Mesenchymal stem cell (in vitro differentiated cells and primary cell): Measurements from ENCODE around the gene NPTXR.
"Not testable (repeated sequence)": the region's sequence is repeated elsewhere in the genome, so short reads cannot be mapped to it uniquely, and the experiment has no call there.

Experiments used
- DNase-seq: peaks from one replicate; pipeline ENCODE4 v3.0.0-alpha.2; 2013
- H2AFZ ChIP-seq: one replicate; pipeline ENCODE4 v1.6.1; 2013; ENCODE audit warnings: low read depth, mild to moderate bottlenecking, control low read depth, inconsistent platforms, low read length, moderate library complexity
- H2AK5ac ChIP-seq: 2 replicates; pipeline ENCODE4 v1.6.1; 2013; ENCODE audit warnings: low read length, moderate library complexity, mild to moderate bottlenecking, inconsistent platforms; ENCODE audit not compliant: severe bottlenecking
- H2BK120ac ChIP-seq: one replicate; pipeline ENCODE4 v1.6.1; 2013; ENCODE audit warnings: low read depth, mild to moderate bottlenecking, inconsistent platforms, low read length, moderate library complexity
- H2BK12ac ChIP-seq, 2 experiments: one replicate each; pipeline ENCODE4 v1.6.1; 2013; ENCODE audit warnings: inconsistent platforms in 2 of 2, low read length in 2 of 2, mild to moderate bottlenecking in 2 of 2, moderate library complexity in 2 of 2, control low read depth in 1 of 2
- H2BK15ac ChIP-seq: one replicate; pipeline ENCODE4 v1.6.1; 2013; ENCODE audit warnings: mild to moderate bottlenecking, low read depth, inconsistent platforms; ENCODE audit not compliant: poor library complexity, severe bottlenecking
- H2BK5ac ChIP-seq: 2 replicates; pipeline ENCODE4 v1.6.1; 2013; ENCODE audit warnings: low read depth, mild to moderate bottlenecking, low read length, control low read depth, inconsistent platforms; ENCODE audit not compliant: poor library complexity, severe bottlenecking
- H3K14ac ChIP-seq, 2 experiments: one replicate each; pipeline ENCODE4 v1.6.1; 2013; ENCODE audit warnings: inconsistent platforms in 2 of 2, low read length in 2 of 2, control low read depth in 1 of 2, mild to moderate bottlenecking in 1 of 2, moderate library complexity in 1 of 2
- H3K18ac ChIP-seq, 2 experiments: one replicate each; pipeline ENCODE4 v1.6.1; 2013; ENCODE audit warnings: inconsistent platforms in 2 of 2, low read length in 2 of 2, control low read depth in 1 of 2, low read depth in 1 of 2, mild to moderate bottlenecking in 1 of 2
- H3K23ac ChIP-seq, 2 experiments: one replicate each; pipeline ENCODE4 v1.6.1; 2013; ENCODE audit warnings: inconsistent platforms in 2 of 2, low read length in 2 of 2, mild to moderate bottlenecking in 2 of 2, moderate library complexity in 2 of 2, control low read depth in 1 of 2
- H3K27ac ChIP-seq: 2 replicates; pipeline ENCODE4 v1.5.1; 2013; ENCODE audit warnings: mild to moderate bottlenecking, moderate library complexity, low read length, control low read depth, inconsistent platforms; ENCODE audit not compliant: poor library complexity, severe bottlenecking
- H3K27me3 ChIP-seq, 2 experiments: 2 replicates each; pipeline versions ENCODE4 v1.6.1 to v1.7.0; 2013; ENCODE audit warnings: low read length in 2 of 2, mild to moderate bottlenecking in 2 of 2, moderate library complexity in 2 of 2, control low read depth in 1 of 2, inconsistent platforms in 1 of 2; ENCODE audit not compliant: control insufficient read depth in 1 of 2, insufficient read depth in 1 of 2
- H3K36me3 ChIP-seq, 2 experiments: 2 replicates each; pipeline versions ENCODE4 v1.6.1 to v1.7.0; 2013; ENCODE audit warnings: low read length in 2 of 2, control low read depth in 1 of 2, inconsistent platforms in 1 of 2, low read depth in 1 of 2, mild to moderate bottlenecking in 1 of 2; ENCODE audit not compliant: insufficient read depth in 2 of 2, control insufficient read depth in 1 of 2
- H3K4ac ChIP-seq, 2 experiments: one replicate each; pipeline ENCODE4 v1.6.1; 2013; ENCODE audit warnings: inconsistent platforms in 2 of 2, low read length in 2 of 2, mild to moderate bottlenecking in 2 of 2, moderate library complexity in 2 of 2, control low read depth in 1 of 2, low read depth in 1 of 2
- H3K4me1 ChIP-seq: 2 replicates; pipeline ENCODE4 v1.6.1; 2013; ENCODE audit warnings: low read depth, low read length, control low read depth; ENCODE audit not compliant: control insufficient read depth, insufficient read depth
- H3K4me2 ChIP-seq: 2 replicates; pipeline ENCODE4 v1.6.1; 2013; ENCODE audit warnings: low read length, mild to moderate bottlenecking, inconsistent platforms; ENCODE audit not compliant: poor library complexity, severe bottlenecking
- H3K4me3 ChIP-seq, 2 experiments: 2 replicates each; pipeline versions ENCODE4 v1.5.1 to v1.7.0; 2013; ENCODE audit warnings: low read length in 2 of 2, mild to moderate bottlenecking in 2 of 2, control low read depth in 1 of 2, low read depth in 1 of 2; ENCODE audit not compliant: insufficient read depth in 1 of 2
- H3K79me1 ChIP-seq: replicated peaks from 2 replicates; pipeline ENCODE4 v1.6.1; 2013; ENCODE audit warnings: mild to moderate bottlenecking, control low read depth, low read length, inconsistent platforms; ENCODE audit not compliant: poor library complexity, severe bottlenecking
- H3K9ac ChIP-seq: 2 replicates; pipeline ENCODE4 v1.7.0; 2013; ENCODE audit warnings: mild to moderate bottlenecking, low read length, moderate library complexity
- H3K9me3 ChIP-seq: 2 replicates; pipeline ENCODE4 v1.7.0; 2013; ENCODE audit warnings: mild to moderate bottlenecking, low read length; ENCODE audit not compliant: control insufficient read depth
- H4K8ac ChIP-seq: one replicate; pipeline ENCODE4 v1.6.1; 2013; ENCODE audit warnings: inconsistent platforms, mild to moderate bottlenecking, low read length, moderate library complexity
- H4K91ac ChIP-seq: one replicate; pipeline ENCODE4 v1.6.1; 2013; ENCODE audit warnings: mild to moderate bottlenecking, low read length, inconsistent platforms
- WGBS: methylation state at CpG from one replicate; pipeline ENCODE4 v1.1.7; 2013; ENCODE audit warnings: mixed read lengths; 5-methylcytosine and 5-hydroxymethylcytosine counted together

NPTXR gene

DNA sequence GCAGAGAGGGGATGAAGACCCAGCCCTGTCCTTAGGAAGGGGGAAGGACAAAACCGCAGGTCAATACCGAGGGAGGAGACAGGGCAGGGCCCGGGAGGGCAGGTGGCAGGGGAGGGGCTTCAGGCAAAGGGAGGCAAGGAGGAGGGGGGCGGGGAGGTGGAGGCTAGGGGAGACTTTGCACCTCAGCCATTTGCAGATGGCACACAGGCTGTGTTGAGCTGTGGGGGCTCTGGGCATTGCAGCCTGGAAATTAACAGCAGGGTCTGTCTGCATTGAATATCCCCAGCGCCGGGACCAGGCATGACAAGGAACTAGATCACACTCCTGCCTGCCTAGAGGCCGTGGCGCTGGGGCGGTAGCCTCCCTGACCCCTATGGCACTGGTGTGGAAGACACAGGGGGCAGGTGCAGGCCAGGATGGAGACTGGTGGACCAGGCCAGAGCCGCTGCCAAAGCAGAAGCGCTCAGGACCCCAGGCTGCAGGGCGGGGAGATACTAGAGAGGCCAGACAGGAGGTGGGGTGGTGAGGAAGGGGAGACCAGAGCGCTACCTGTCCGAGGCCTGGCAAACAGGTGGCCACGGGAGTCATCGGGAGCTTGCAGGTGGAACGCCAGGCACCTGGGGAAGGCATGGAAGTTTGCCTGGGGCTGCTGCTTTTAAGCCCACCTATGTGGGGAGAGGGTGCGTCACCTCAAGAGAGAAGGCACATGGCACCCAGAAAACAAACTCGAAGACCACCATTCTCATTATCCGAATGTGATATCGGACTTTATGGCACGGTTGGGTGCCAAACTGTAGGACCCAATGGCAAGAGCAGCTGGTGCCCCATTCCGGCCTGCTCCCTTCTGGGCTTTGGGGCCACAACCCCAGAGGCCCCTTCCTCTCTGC lies 16.7 kb upstream of the NPTXR start:
- Histone ChIP-seq H3K18ac (no peak overlapping the region), H3K4me3 (peak overlapping the region in 1 of 2 experiments; percentile 8), H3K4me1 (peaks cover 15% of the 10 kb centered on the region), H2AFZ (no peak overlapping the region), H3K23ac (no peak overlapping the region), H3K27ac (no peak overlapping the region), H3K36me3 (peaks cover 8 to 24% of the 10 kb centered on the region in 2 experiments), H3K79me1 (peaks cover 30% of the 10 kb centered on the region), H3K9ac (no peak overlapping the region), H3K9me3 (no peaks in the 10 kb centered on the region), H3K4ac (no peak overlapping the region), H2BK120ac (no peak overlapping the region), H4K8ac (no peak overlapping the region), H4K91ac (no peak overlapping the region), H3K14ac (no peak overlapping the region), H2BK15ac (no peak overlapping the region), H3K4me2 (no peak overlapping the region), H2BK12ac (no peak overlapping the region), H2BK5ac (no peak overlapping the region), H2AK5ac (no peak overlapping the region), H3K27me3 (peaks cover 7 to 24% of the 10 kb centered on the region in 2 experiments)
- DNase-seq = no peak
- WGBS = 83% methylated on average over 23 of the region's 23 CpGs

DNA sequence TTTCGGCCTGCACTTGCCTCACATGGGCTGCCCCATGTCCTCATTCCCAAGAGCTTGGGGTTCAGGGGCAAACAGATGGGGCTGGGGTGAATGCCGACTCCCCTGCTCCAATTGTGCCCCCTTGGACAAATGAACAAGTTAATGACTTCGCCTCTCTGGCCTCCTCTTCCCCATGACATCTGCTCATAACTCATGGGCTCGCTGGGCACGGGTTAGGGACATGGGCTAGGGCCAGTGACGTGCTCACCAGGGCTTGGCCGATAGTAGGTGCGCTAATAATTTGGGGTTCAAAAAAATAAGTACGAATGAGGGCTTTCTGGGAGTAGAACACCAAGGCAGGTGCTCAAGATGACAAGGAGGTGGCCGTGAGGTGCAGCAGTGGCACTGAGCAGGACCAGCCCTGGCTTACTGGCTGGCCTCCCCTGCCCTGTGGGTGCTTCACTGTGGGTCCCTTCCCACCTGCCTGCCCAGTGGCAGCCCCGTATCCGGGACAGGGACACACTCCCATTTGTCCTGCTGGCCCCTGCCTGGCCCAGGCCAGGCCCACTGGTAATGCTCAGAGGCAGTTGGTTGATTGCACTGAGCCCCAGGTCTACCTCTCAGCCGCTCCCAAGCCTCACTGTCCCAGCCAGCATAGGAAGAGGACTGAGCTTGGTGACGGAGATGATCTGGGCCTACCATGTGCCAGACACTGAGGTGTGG lies 15.9 kb upstream of the NPTXR start:
- H2BK5ac ChIP-seq = no peak overlapping the region
- H3K9ac ChIP-seq = no peak overlapping the region
- H3K18ac ChIP-seq = no peak overlapping the region
- H3K23ac ChIP-seq = no peak overlapping the region
- H3K79me1 ChIP-seq = peaks cover 22% of the 10 kb centered on the region
- peak overlapping the region in 1 of 2 experiments; percentile 36 for H3K14ac ChIP-seq
- H2AK5ac ChIP-seq = no peak overlapping the region
- no peak overlapping the region for H2BK12ac ChIP-seq
- H3K4me1 ChIP-seq = peaks cover 14% of the 10 kb centered on the region
- 86% methylated on average over 14 of the region's 14 CpGs for WGBS
- no peak overlapping the region for H4K8ac ChIP-seq
- no peak overlapping the region for H3K4ac ChIP-seq
- no peak overlapping the region for H2BK120ac ChIP-seq
- H3K27ac ChIP-seq = no peak overlapping the region
- H3K4me3 ChIP-seq = peak overlapping the region in 1 of 2 experiments; percentile 8
- no peaks in the 10 kb centered on the region for H3K9me3 ChIP-seq
- no peak for DNase-seq
- no peak overlapping the region for H3K4me2 ChIP-seq
- H2AFZ ChIP-seq = no peak overlapping the region
- no peak overlapping the region for H4K91ac ChIP-seq
- peaks cover 7 to 24% of the 10 kb centered on the region in 2 experiments for H3K27me3 ChIP-seq
- H2BK15ac ChIP-seq = no peak overlapping the region
- peaks cover under 1 to 16% of the 10 kb centered on the region in 2 experiments for H3K36me3 ChIP-seq

DNA sequence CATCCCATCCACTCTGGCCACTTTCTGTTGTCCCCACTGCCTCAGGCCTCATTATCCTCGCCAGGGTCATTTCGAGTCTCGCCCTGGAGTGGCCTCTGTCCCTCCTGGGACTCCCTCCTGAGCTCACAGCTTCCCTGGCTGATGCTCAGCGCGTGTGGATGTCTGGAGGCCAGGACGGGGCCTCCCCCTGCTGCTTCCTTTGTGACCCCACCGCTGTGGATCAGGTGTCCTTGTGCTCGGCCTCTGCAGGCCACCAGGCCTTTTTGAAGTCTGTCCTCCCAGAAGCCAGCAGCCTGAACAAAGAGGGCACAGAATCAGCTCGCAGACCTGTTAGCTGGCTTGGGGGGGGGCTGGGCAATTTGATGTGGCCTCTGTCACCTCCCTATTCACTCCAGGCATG lies 14.7 kb upstream of the NPTXR start:
- H2BK120ac ChIP-seq = no peak overlapping the region
- peaks cover 11% of the 10 kb centered on the region for H3K79me1 ChIP-seq
- no peak for DNase-seq
- WGBS = 66% methylated on average over 9 of the region's 9 CpGs
- H3K4me3 ChIP-seq = no peak overlapping the region
- H3K9ac ChIP-seq = no peak overlapping the region
- H2BK15ac ChIP-seq = no peak overlapping the region
- no peak overlapping the region for H2BK12ac ChIP-seq
- no peak overlapping the region for H3K23ac ChIP-seq
- no peak overlapping the region for H4K91ac ChIP-seq
- H3K27me3 ChIP-seq = peaks cover 7 to 24% of the 10 kb centered on the region in 2 experiments
- H2BK5ac ChIP-seq = no peak overlapping the region
- H3K4me2 ChIP-seq = no peak overlapping the region
- H4K8ac ChIP-seq = no peak overlapping the region
- H3K27ac ChIP-seq = no peak overlapping the region
- no peak overlapping the region for H3K14ac ChIP-seq
- H3K9me3 ChIP-seq = no peaks in the 10 kb centered on the region
- peaks cover 9% of the 10 kb centered on the region for H3K4me1 ChIP-seq
- H3K36me3 ChIP-seq = peaks cover 0 to 6% of the 10 kb centered on the region in 2 experiments
- no peak overlapping the region for H2AK5ac ChIP-seq
- H2AFZ ChIP-seq = no peak overlapping the region
- H3K18ac ChIP-seq = no peak overlapping the region
- H3K4ac ChIP-seq = no peak overlapping the region

DNA sequence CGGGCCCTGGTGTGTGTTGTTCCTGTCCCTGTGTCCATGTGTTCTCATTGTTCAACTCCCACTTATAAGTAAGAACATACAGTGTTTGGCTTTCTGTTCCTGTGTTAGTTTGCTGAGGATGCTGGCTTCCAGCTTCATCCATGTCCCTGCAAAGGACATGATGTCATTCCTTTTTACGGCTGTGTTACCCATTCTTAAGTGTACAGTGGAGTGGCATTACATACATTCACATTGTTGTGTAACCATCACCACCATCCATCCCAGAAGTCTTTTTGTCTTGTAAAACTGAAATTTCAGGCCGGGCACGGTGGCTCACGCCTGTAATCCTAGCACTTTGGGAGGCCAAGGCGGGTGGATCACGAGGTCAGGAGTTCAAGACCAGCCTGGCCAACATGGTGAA lies 10.6 kb upstream of the NPTXR start:
- H3K27ac ChIP-seq, H3K9ac ChIP-seq, H3K4me3 ChIP-seq, H3K9me3 ChIP-seq, H4K8ac ChIP-seq, H2AK5ac ChIP-seq, H2BK120ac ChIP-seq, H2BK5ac ChIP-seq, DNase-seq, H4K91ac ChIP-seq, H2BK12ac ChIP-seq, H3K18ac ChIP-seq, H3K4me2 ChIP-seq, H3K4ac ChIP-seq, H2BK15ac ChIP-seq, H3K14ac ChIP-seq, H3K27me3 ChIP-seq, H3K79me1 ChIP-seq, H2AFZ ChIP-seq, H3K36me3 ChIP-seq, H3K23ac ChIP-seq: not testable (repeated sequence)
- H3K4me1 ChIP-seq = peaks cover 12% of the 10 kb centered on the region
- WGBS = 91% methylated on average over 7 of the region's 7 CpGs
